NCI-H1092 (cell line): ENCODE measurements around the gene NPSR1.
"Not testable (repeated sequence)": the region's sequence is repeated elsewhere in the genome, so short reads cannot be mapped to it uniquely, and the experiment has no call there.

ENCODE experiments used
- DNase-seq: peaks from one replicate; lab custom pipeline; 2025; lab: John Stamatoyannopoulos, UW

The NPSR1 gene

DNA sequence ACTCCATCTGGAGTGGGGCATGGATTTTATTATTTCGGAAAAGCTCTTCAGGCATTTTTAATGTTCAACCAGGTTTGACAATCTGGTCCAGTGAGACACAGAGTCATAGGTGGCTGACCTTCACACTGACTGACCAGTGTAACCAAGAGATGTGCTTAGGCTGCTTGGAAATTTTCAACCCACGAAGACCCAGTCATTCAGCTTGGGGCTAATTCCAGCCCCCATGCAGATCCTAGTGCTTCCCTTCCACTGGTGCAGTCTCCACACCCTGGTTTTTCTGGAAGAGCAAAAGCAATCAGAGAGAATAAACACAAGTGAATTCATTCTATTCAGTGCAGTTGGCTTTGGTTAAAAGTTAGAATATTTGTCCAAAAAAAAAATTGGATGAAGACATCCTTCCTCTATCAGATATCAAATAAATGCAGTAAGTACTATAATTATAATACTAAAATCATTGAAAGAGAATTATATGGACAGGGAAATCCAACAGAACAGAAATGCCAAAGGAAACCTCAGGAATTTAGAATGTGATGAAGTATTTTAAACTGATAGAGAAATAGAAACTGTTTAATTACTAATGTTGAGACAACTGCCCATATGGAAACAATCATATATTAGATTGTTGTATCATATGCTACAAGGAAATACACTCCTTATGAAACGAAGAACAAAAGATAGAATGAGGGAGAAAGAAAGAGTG, 178.0 kb downstream of the NPSR1 start:
- no peak for DNase-seq

- peak; percentile 9 for DNase-seq
These were observed 179.3 kb downstream of the NPSR1 start for GRCh38 chr7:34837316-34837715.

- DNase-seq = no peak
These were observed 179.8 kb downstream of the NPSR1 start for GRCh38 chr7:34837801-34838201.

GRCh38 chr7:34838329-34838728, 180.3 kb downstream of the NPSR1 start:
- DNase-seq = peak; percentile 28

DNA sequence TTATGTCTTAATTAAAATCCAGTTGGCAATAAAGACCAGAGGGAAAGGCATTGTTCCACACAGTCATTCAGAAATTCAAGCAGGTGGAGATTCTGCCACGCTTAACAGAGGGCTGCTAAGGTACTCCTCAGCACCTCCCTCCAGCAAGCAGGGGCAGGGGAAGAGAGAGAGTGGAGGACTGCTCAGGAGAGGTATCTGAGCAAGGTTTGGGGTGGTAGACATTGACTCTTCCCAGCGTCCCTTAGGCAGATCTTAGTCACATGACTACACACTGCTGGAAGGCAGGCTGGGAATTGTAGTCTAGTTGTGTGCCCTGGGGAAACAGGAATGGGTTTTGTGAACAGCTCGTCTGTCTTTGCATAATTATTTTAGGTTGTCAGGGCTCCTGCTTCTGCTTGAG, 181.6 kb downstream of the NPSR1 start:
- no peak for DNase-seq

DNA sequence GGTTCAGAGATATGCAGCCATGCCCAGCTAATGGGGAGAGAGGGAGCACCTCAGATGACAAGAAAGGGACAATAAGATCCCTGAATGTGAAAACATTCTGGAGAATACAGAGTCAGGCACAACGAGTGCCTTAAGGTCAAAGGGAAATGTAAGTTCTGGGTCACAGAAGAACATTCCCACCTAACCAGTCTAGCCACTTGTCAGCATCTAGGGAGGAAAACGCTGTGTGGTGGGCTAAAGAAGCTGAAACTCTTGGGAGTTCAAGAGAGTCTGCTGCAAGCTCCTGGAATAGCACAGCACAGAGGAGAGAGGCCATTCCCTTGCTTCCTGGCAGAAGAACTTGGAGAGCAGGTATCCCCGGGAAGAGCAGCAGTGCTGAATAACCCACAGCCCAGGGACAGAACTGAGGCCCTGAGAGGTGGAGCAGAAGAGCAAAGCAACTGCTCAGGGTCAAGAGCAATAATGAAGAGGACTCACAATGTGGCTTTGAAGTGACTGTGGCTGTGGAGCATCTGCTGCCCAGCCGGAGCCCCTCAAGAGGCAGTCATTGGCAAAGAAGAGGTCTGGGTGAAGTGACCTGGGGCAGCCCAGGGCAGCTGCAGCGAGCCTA, 182.3 kb downstream of the NPSR1 start:
- no peak for DNase-seq

GRCh38 chr7:34841326-34841725, 183.3 kb downstream of the NPSR1 start:
- no peak for DNase-seq

GRCh38 chr7:34842782-34843181, 184.8 kb downstream of the NPSR1 start:
- DNase-seq = no peak

GRCh38 chr7:34844406-34844805, 186.4 kb downstream of the NPSR1 start:
- DNase-seq = no peak

- no peak for DNase-seq
These were observed 187.1 kb downstream of the NPSR1 start for GRCh38 chr7:34844936-34845665.

- DNase-seq = no peak
These were observed 187.8 kb downstream of the NPSR1 start for GRCh38 chr7:34845666-34846361.

GRCh38 chr7:34846976-34847375, 189.0 kb downstream of the NPSR1 start:
- DNase-seq = no peak

- no peak for DNase-seq
These were observed 190.7 kb downstream of the NPSR1 start for GRCh38 chr7:34848670-34849069.

GRCh38 chr7:34849163-34849960, 191.3 kb downstream of the NPSR1 start:
- no peak for DNase-seq

DNA sequence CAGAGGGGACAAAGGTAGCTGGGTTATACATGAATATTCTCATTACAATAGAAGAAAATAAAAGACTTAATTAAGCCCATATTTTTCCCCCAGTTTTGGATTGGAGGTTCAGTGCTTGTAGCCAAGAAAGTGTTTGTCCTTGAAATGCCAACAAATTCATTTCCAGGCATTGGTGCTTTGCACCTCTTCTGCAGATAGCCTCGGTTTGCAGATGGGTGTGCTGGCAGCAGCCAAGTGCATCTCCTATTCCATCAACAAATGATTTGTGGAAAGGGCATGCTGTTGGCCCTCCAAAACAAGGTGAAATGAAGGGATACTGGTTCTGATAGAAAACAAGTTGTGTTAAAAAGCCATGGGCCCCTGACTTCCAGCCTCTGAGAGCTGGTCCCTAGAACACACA, 192.0 kb downstream of the NPSR1 start:
- no peak for DNase-seq

- DNase-seq = no peak
These were observed 192.7 kb downstream of the NPSR1 start for GRCh38 chr7:34850681-34851080.

- DNase-seq = no peak
These were observed 193.4 kb downstream of the NPSR1 start for GRCh38 chr7:34851431-34851830.

DNA sequence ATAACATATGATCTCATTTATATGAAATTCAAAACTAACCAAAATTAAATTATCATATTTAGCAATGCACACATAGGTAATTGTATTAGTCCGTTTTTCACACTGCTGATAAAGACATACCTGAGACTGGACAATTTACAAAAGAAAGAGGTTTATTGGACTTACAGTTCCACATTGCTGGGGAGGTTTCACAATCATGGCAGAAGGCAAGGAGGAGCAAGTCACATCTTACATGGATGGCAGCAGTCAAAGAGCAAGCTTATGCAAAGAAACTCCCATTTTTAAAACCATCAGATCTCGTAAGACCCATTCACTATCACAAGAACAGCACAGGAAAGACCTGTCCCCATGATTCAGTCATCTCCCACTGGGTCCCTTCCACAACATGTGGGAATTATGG, 200.4 kb downstream of the NPSR1 start:
- not testable (repeated sequence) for DNase-seq

DNA sequence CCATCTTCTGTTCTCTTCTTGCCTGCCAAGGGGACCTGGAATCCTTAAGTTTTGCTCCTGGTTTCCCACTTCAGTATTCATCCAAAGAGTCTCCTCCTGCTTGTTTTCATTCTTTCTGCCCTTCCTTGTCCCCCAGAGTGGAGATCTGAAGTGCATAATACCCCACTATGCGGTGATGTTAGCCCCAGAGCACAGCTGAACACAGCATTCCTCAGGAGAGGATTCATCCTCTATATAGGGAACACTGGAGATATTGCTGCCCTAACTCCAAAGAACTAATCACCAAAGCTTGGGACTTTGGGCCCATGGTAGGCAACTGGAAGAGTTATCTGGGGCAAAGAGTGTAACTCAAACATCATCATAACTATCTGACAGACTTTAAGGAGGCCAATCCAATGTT, 201.3 kb downstream of the NPSR1 start:
- DNase-seq = not testable (repeated sequence)

DNA sequence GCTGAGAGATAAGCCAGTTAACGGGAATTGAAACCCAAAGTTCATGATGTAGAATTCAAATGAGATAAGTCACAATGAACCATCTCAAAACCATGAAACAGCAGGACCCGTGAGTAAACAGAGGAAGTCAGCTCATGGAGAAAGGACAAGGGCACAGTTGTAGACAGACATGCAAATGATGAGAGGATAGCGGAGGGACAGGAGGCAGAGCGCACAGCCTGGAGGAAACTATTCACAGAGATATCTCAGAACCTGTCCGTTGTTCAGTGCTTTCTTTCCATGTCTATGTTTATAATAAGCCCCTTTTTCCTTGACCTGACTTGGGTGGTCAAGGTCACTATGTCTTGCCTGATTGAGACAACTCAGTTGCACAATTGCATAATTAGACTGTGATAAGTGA, 208.2 kb downstream of the NPSR1 start:
- not testable (repeated sequence) for DNase-seq

DNA sequence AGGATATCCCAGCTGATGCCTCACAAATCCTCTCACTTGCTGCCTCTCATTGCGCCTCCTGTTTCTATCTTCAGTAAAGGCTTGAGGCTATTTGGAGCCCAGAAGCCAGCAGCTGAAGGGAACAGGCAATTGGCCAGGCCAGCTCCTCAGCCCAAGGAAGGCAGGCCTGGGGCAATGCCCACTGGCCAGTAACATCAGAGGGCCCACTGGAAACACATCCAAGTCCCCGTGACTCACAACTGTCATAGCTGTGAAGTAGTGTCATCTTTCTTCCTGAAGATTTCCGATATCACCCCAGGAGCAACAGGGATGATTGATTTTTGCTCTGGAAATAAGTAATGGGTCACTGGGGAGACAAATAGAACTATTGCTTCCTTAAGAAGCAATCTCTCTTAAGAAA, 209.3 kb downstream of the NPSR1 start:
- not testable (repeated sequence) for DNase-seq

GRCh38 chr7:34868602-34869001, 210.6 kb downstream of the NPSR1 start:
- DNase-seq = not testable (repeated sequence)
